Kidney (tissue), 14 donors: ENCODE data around the gene ACSBG1. TPM values are rescaled to one million over a fixed set of nuclear protein-coding genes. Genes with fewer than 3 reads are reported as not detected.

Experiments
- DNase-seq, 5 donors: peaks; one replicate each; pipeline ENCODE4 v3.0.0-alpha.2; 2013 to 2020
- FAIRE-seq: peaks from 2 replicates; lab custom pipeline; 2012; peaks lifted over from hg19 to GRCh38; lab: Jason Lieb, UNC
- H3K27ac ChIP-seq, 2 donors: one replicate each; pipeline ENCODE4 v1.7.0; 2013; ENCODE audit warnings: low read depth in 2 of 2, low read length in 2 of 2, inconsistent platforms in 1 of 2
- H3K27me3 ChIP-seq: one replicate; pipeline ENCODE4 v1.7.1; 2013; ENCODE audit warnings: low read length, inconsistent platforms; ENCODE audit not compliant: control insufficient read depth, insufficient read depth
- H3K36me3 ChIP-seq, 3 donors: one replicate each; pipeline versions ENCODE4 v1.7.0 to v1.7.1; 2013; ENCODE audit warnings: low read length in 3 of 3, control low read depth in 1 of 3, inconsistent platforms in 1 of 3; ENCODE audit not compliant: insufficient read depth in 3 of 3, control insufficient read depth in 2 of 3
- H3K4me1 ChIP-seq, 3 donors: one replicate each; pipeline versions ENCODE4 v1.7.0 to v1.7.1; 2013; ENCODE audit warnings: low read length in 3 of 3, inconsistent platforms in 1 of 3, low read depth in 1 of 3; ENCODE audit not compliant: control insufficient read depth in 2 of 3, insufficient read depth in 2 of 3
- H3K4me3 ChIP-seq, 3 donors: one replicate each; pipeline versions ENCODE4 v1.7.0 to v1.8.1; 2013; ENCODE audit warnings: low read length in 3 of 3, control low read depth in 1 of 3, inconsistent platforms in 1 of 3
- H3K9ac ChIP-seq, 3 donors: one replicate each; pipeline versions ENCODE4 v1.7.0 to v1.7.1; 2013; ENCODE audit warnings: low read length in 3 of 3, control low read depth in 1 of 3, inconsistent platforms in 1 of 3
- H3K9me3 ChIP-seq, 3 donors: one replicate each; pipeline versions ENCODE4 v1.7.0 to v1.7.1; 2013; ENCODE audit warnings: low read length in 3 of 3, control low read depth in 1 of 3, inconsistent platforms in 1 of 3; ENCODE audit not compliant: control insufficient read depth in 2 of 3, insufficient read depth in 1 of 3
- intact Hi-C: fragments of 100-400 bp; cut with DNase I; formaldehyde crosslinking; loops from one replicate; pipeline ENCODE4 v1.11.1; 2022
- polyA plus RNA-seq: library from polyadenylated mRNA; stranded (reverse); fragments of 350-450 nt; fragmentation: Illumina TruSeq; extraction: RNeasy Lipid Tissue Mini Kit (QIAGEN cat#74804); gene quantifications from one replicate; pipeline ENCODE4 v1.2.3, GENCODE V29; 2014; ENCODE audit warnings: low read depth, low replicate concordance; ENCODE audit not compliant: insufficient read depth
- total RNA-seq: library from RNA; stranded (reverse); fragmentation: NEBNext Ultra II Directional; extraction: Animal tissue kit (Norgen Biotek cat#: 25700); gene quantifications from one replicate; pipeline ENCODE4 v1.2.1, GENCODE V29; 2021
- TF ChIP-seq, protein P1 (sequence below): IDR thresholded peaks from 3 replicates; pipeline ENCODE4 v1.5.1; 2012; ENCODE audit warnings: mild to moderate bottlenecking, moderate library complexity, borderline replicate concordance; ENCODE audit not compliant: insufficient read depth; ENCODE audit errors: extremely low read depth
- donor health status: control.
- donor health status: control.
- donor health status: control.
- donor health status: control.
- donor health status: control.
- donor health status: DM: yes; HTN: yes; CAD: no.
- donor health status: Normal renal cell carcinoma (clear cell type).

The ACSBG1 gene
- total and polyA plus RNA-seq, 2 donors from 2014 or later: 0.13 to 0.86 TPM

DNA sequence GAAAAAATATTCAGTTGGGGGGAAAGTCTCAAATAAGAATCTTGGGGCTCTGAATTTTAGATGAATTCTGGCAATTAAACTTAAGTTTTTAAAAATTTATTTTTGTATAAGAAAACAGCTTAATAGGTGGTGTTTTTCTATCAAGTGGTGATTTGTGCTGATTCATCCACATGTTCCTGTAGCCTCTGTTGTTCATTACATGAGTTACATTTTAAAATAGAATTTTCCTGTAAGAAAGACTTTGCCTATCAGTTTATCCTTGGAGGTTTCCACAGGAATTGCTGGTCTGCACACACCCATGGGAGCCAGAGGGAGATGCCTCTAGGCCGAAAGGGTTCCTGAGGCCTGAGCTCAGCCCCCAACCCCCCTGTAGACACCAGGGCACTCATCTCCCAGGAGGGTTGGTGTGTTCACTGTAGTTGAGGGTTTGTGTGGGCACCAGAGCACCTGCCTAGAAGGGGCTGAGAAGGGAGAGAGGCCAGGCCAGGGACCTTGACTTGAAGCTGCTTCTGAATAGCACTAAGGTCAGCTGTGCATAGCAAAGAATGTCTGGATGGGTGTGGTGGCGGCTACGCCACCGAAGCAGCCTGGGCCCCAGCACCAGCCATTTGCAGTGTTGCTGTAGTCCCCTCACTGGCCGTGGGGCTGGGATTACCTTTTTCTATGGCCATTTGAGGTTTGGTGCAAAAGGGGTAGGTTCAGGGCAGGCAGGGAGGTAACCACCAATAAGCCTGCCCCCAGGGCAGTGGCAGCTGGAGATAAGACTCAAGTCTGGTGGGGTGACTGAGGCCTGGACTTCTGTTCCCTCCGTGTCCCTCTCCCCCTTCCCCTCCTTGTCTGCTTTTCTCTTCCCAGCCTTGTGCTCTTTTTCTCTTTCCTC lies 41.9 kb upstream of the ACSBG1 start:
- no peak overlapping the region for H3K9ac ChIP-seq
- H3K4me3 ChIP-seq: no peak overlapping the region
- H3K9me3 ChIP-seq: no peaks in the 10 kb centered on the region
- no peak overlapping the region for H3K27ac ChIP-seq
- H3K4me1 ChIP-seq: no peaks in the 10 kb centered on the region
- peaks cover 0 to 24% (median 22%) of the 10 kb centered on the region in 3 donors for H3K36me3 ChIP-seq
- DNase-seq (no peak), FAIRE-seq (no peak)
- TF ChIP-seq, protein P1, sequence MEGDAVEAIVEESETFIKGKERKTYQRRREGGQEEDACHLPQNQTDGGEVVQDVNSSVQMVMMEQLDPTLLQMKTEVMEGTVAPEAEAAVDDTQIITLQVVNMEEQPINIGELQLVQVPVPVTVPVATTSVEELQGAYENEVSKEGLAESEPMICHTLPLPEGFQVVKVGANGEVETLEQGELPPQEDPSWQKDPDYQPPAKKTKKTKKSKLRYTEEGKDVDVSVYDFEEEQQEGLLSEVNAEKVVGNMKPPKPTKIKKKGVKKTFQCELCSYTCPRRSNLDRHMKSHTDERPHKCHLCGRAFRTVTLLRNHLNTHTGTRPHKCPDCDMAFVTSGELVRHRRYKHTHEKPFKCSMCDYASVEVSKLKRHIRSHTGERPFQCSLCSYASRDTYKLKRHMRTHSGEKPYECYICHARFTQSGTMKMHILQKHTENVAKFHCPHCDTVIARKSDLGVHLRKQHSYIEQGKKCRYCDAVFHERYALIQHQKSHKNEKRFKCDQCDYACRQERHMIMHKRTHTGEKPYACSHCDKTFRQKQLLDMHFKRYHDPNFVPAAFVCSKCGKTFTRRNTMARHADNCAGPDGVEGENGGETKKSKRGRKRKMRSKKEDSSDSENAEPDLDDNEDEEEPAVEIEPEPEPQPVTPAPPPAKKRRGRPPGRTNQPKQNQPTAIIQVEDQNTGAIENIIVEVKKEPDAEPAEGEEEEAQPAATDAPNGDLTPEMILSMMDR: no peak
- intact Hi-C loops: no loop called here
- no peaks in the 10 kb centered on the region for H3K27me3 ChIP-seq

- Histone ChIP-seq H3K4me3 (no peak overlapping the region), H3K27ac (no peak overlapping the region), H3K27me3 (no peaks in the 10 kb centered on the region), H3K9me3 (no peaks in the 10 kb centered on the region), H3K36me3 (peaks cover 0 to 15% (median 15%) of the 10 kb centered on the region in 3 donors), H3K4me1 (no peaks in the 10 kb centered on the region), H3K9ac (no peak overlapping the region)
- intact Hi-C loops: no loop called here
- no peak for DNase-seq
- no peak for FAIRE-seq
- TF ChIP-seq, protein P1: no peak
Observed at GRCh38 chr15:78274994-78275393, 40.6 kb upstream of the ACSBG1 start.

DNA sequence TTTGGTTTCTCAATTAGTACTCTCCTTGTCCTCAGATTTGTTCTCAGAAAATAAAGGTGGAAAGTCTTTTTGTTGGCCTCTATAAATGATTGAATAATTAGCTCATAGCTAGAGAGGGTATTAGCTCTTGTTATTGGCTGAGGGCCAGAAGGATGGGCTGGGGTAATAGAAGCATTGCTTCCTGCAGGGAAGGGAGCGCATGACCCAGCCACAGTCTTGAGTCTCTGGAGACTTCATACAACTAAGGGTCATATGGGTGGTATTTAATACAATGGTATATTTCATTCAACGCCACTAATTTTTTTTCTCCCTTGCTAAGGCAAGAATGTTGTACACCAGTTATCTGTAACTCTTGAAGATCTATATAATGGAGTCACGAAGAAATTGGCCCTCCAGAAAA lies 38.4 kb upstream of the ACSBG1 start:
- no peaks in the 10 kb centered on the region for H3K9me3 ChIP-seq
- H3K4me3 ChIP-seq: no peak overlapping the region
- H3K4me1 ChIP-seq: no peaks in the 10 kb centered on the region
- no peaks in the 10 kb centered on the region for H3K27me3 ChIP-seq
- DNase-seq (no peak), FAIRE-seq (no peak)
- intact Hi-C loops: no loop called here
- H3K9ac ChIP-seq: no peak overlapping the region
- H3K36me3 ChIP-seq: peaks cover 0 to 15% (median 4%) of the 10 kb centered on the region in 3 donors
- H3K27ac ChIP-seq: no peak overlapping the region
- TF ChIP-seq, protein P1: no peak
